HepG2 (cell line): Measurements from ENCODE around the gene QRFPR. TPM values are rescaled to one million over a fixed set of nuclear protein-coding genes. Genes with fewer than 3 reads are reported as not detected.

ENCODE experiments used
- ATAC-seq: fragments of 200-7000 bp; cut with Tn5 transposase; 3 replicates; pipeline ENCODE4 v1.9.1; 2020; ENCODE audit warnings: mild to moderate bottlenecking, moderate library complexity
- BruUV-seq: library from RNA; stranded (reverse); fragments of 400-500 nt; replicated peaks from 2 replicates; lab custom pipeline; 2021; lab: Mats Ljungman, UMichigan
- CTCF ChIA-PET: fragments of 300-600 bp; formaldehyde crosslinking; extraction: SDS; loops from one replicate; lab custom pipeline; 2021; ENCODE audit warnings: low total read pairs, inconsistent platforms, low intra/inter-chr PET ratio; lab: Yijun Ruan, JAX
- POLR2A ChIA-PET: fragments of 350-600 bp; sonication (Branson Sonifier 250); formaldehyde crosslinking; loops from one replicate; lab custom pipeline; 2020; ENCODE audit warnings: antibody characterized with exemption, inconsistent platforms; lab: Yijun Ruan, JAX
- DNase-seq: peaks from one replicate; pipeline ENCODE4 v3.0.0-alpha.2; 2015; ENCODE audit warnings: low spot score
- FAIRE-seq: peaks from 3 replicates; lab custom pipeline; 2011; peaks lifted over from hg19 to GRCh38; lab: Jason Lieb, UNC
- H2AFZ ChIP-seq: one replicate; pipeline ENCODE4 v1.6.1; 2011; ENCODE audit warnings: low read length, inconsistent platforms
- H3K27ac ChIP-seq: fragments of 300-600 bp; 3 replicates; pipeline ENCODE4 v1.8.0; 2011; ENCODE audit warnings: mixed run types, mild to moderate bottlenecking, mixed read lengths, low read length, inconsistent platforms; ENCODE audit not compliant: insufficient read depth; ENCODE audit errors: extremely low read length
- H3K27me3 ChIP-seq, 2 experiments: fragments of 200-600 bp in 1 of 2; 2 replicates in 1 of 2; 3 replicates in 1 of 2; pipeline versions ENCODE4 v1.6.0 to v1.8.0; 2011; ENCODE audit warnings: low read length in 2 of 2, mild to moderate bottlenecking in 2 of 2, moderate library complexity in 2 of 2, inconsistent platforms in 1 of 2; ENCODE audit not compliant: insufficient read depth in 2 of 2, control insufficient read depth in 1 of 2
- H3K36me3 ChIP-seq, 2 experiments: fragments of 200-600 bp in 1 of 2; replicated peaks in 1 of 2; 2 replicates in 1 of 2; 3 replicates in 1 of 2; pipeline versions ENCODE4 v1.5.1 to v1.8.0; 2011; ENCODE audit warnings: low read length in 2 of 2, inconsistent platforms in 1 of 2; ENCODE audit not compliant: insufficient read depth in 2 of 2, control insufficient read depth in 1 of 2
- H3K4me1 ChIP-seq: 2 replicates; pipeline ENCODE4 v1.5.1; 2012; ENCODE audit warnings: low read length, inconsistent platforms; ENCODE audit not compliant: insufficient read depth
- H3K4me2 ChIP-seq: 2 replicates; pipeline ENCODE4 v1.6.0; 2011; ENCODE audit warnings: low read depth, low read length, inconsistent platforms
- H3K4me3 ChIP-seq, 3 experiments: fragments of 200-600 bp in 1 of 3; sonication (generic), shearing (Covaris generic) in 1 of 3; replicated peaks in 1 of 3; 2 replicates each; pipeline ENCODE4 v1.5.1; 2011 to 2016; ENCODE audit warnings: low read length in 3 of 3, inconsistent platforms in 2 of 3, low read depth in 2 of 3, mild to moderate bottlenecking in 2 of 3, control low read depth in 1 of 3, mixed read lengths in 1 of 3; ENCODE audit not compliant: insufficient read depth in 1 of 3
- H3K79me2 ChIP-seq: one replicate; pipeline ENCODE4 v1.6.1; 2011; ENCODE audit warnings: low read length, inconsistent platforms; ENCODE audit not compliant: insufficient read depth
- H3K9ac ChIP-seq: 2 replicates; pipeline ENCODE4 v1.6.0; 2011; ENCODE audit warnings: mild to moderate bottlenecking, low read depth, low read length, inconsistent platforms; ENCODE audit not compliant: insufficient read depth
- H3K9me3 ChIP-seq: 2 replicates; pipeline ENCODE4 v1.5.1; 2012; ENCODE audit warnings: mild to moderate bottlenecking, low read length
- H4K20me1 ChIP-seq: 2 replicates; pipeline ENCODE4 v1.6.0; 2011; ENCODE audit warnings: inconsistent platforms, mild to moderate bottlenecking, low read length, moderate library complexity; ENCODE audit not compliant: insufficient read depth
- CHD2 ChIP-seq: IDR thresholded peaks from 2 replicates; pipeline ENCODE4 v1.6.1; 2011; ENCODE audit warnings: low read depth, low read length, improper control_type of control experiment
- CHD4 ChIP-seq: fragments of 200-600 bp; sonication (generic); IDR thresholded peaks from 2 replicates; pipeline ENCODE4 v1.7.0; 2017; ENCODE audit warnings: mild to moderate bottlenecking, low read length, borderline replicate concordance
- ELF3 ChIP-seq: IDR thresholded peaks from 2 replicates; pipeline ENCODE4 v1.6.1; 2016; ENCODE audit warnings: missing genetic modification reagents, missing compliant biosample characterization
- SMARCE1 ChIP-seq: fragments of 450-650 bp; IDR thresholded peaks from 2 replicates; pipeline ENCODE4 v1.6.1; 2017; ENCODE audit warnings: borderline replicate concordance
- U2AF2 ChIP-seq: fragments of 200-400 bp; formaldehyde crosslinking; IDR thresholded peaks from 2 replicates; pipeline ENCODE4 v1.6.1; 2017; ENCODE audit warnings: low read depth, mild to moderate bottlenecking, low read length
- ZBTB7B ChIP-seq: sonication (generic); formaldehyde crosslinking; IDR thresholded peaks from 2 replicates; pipeline ENCODE4 v1.4.0; 2020; ENCODE audit warnings: missing genetic modification reagents
- ZNF232 ChIP-seq: sonication (generic); formaldehyde crosslinking; IDR thresholded peaks from 2 replicates; pipeline ENCODE4 v1.4.0; 2020; ENCODE audit warnings: missing genetic modification reagents, borderline replicate concordance
- ZNF282 ChIP-seq: fragments of 450-650 bp; IDR thresholded peaks from 2 replicates; pipeline ENCODE4 v1.6.1; 2018; ENCODE audit not compliant: partially characterized antibody
- ZNF614 ChIP-seq: IDR thresholded peaks from 2 replicates; pipeline ENCODE4 v1.6.1; 2018; ENCODE audit warnings: missing biosample characterization, missing genetic modification reagents, inconsistent platforms, borderline replicate concordance
- ZNF670 ChIP-seq: sonication (generic); formaldehyde crosslinking; IDR thresholded peaks from 2 replicates; pipeline ENCODE4 v1.8.0; 2022; ENCODE audit warnings: mild to moderate bottlenecking, missing genetic modification reagents, borderline replicate concordance
- ZNF747 ChIP-seq: sonication (generic); formaldehyde crosslinking; IDR thresholded peaks from 2 replicates; pipeline ENCODE4 v1.8.1; 2023; ENCODE audit warnings: missing genetic modification reagents, mild to moderate bottlenecking, borderline replicate concordance
- ZSCAN31 ChIP-seq: sonication (generic); formaldehyde crosslinking; IDR thresholded peaks from 2 replicates; pipeline ENCODE4 v1.5.0; 2020; ENCODE audit warnings: low read depth, mild to moderate bottlenecking, missing genetic modification reagents
- whole genome bisulfite sequencing: methylation state at CpG from one replicate; pipeline ENCODE4 v1.1.6; 2017; ENCODE audit warnings: low lambda C conversion rate; 5-methylcytosine and 5-hydroxymethylcytosine counted together
- in situ Hi-C: cut with HindIII; loops from 2 replicates; pipeline ENCODE4 v1.10.0; 2017; ENCODE audit warnings: low pct_unique_long_range_greater_than_20kb; ENCODE audit not compliant: extremely low pct_ligation_motif_present
- intact Hi-C: fragments of 100-400 bp; cut with micrococcal nuclease; formaldehyde crosslinking; loops from one replicate; pipeline ENCODE4 v1.10.0; 2022; ENCODE audit not compliant: unreplicated experiment
- polyA plus RNA-seq, 8 experiments: library from polyadenylated mRNA; depleted of rRNA in 3 of 8; stranded (reverse) in 7 of 8; unstranded in 1 of 8; fragments of >200 nt; fragmentation: Illumina TruSeq in 4 of 8; extraction: Trizol in 4 of 8; gene quantifications; 2 replicates each; pipeline versions ENCODE4 v1.2.1 to v1.2.3, GENCODE V29; 2011 to 2016; ENCODE audit warnings: low read depth in 4 of 8, missing spikeins in 1 of 8, mixed read lengths in 1 of 8; ENCODE audit not compliant: insufficient read depth in 1 of 8
- total RNA-seq, 5 experiments: library from RNA; depleted of rRNA; stranded (reverse); fragments of >200 nt; fragmentation: Illumina TruSeq; extraction: Trizol; gene quantifications; 2 replicates each; pipeline ENCODE4 v1.2.3, GENCODE V29; 2016; ENCODE audit warnings: low read depth in 1 of 5
- TF ChIP-seq, protein P1 (sequence below): sonication (generic); IDR thresholded peaks from 2 replicates; pipeline ENCODE4 v1.6.1; 2016; ENCODE audit warnings: low read depth, borderline replicate concordance
- TF ChIP-seq, protein P2 (sequence below): sonication (generic); formaldehyde crosslinking; IDR thresholded peaks from 2 replicates; pipeline ENCODE4 v1.5.1; 2020; ENCODE audit warnings: mild to moderate bottlenecking, moderate library complexity, missing genetic modification reagents
- TF ChIP-seq, protein P3 (sequence below): sonication (generic); formaldehyde crosslinking; IDR thresholded peaks from 2 replicates; pipeline ENCODE4 v1.5.0; 2020; ENCODE audit warnings: mild to moderate bottlenecking, missing genetic modification reagents
- TF ChIP-seq, protein P4 (sequence below): sonication (generic); formaldehyde crosslinking; IDR thresholded peaks from 2 replicates; pipeline ENCODE4 v1.4.0; 2020; ENCODE audit warnings: missing genetic modification reagents

QRFPR gene
- total and polyA plus RNA-seq, 2 of the 13 experiments (the other 11 are each of a cell fraction or from before 2014, with no cell fraction given), result not detected

DNA sequence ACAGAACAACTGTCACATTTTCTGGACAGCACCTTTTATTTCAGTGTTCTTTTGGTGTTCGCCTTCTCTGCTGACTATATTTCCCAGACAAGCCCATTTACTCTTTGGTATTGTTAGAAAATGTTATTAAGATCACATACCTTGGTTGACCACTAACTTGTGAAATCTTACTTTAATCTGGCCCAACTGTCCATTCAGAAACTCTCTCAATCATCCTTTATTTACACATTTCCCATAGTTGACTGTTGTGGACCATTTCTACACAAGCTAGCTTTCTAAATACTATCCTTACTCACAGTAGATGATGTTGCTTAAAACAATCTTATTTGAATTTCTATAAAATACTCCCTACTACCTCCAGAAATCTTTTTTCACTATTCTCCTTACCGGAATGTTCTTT is 64.7 kb downstream of the QRFPR start:
- Histone ChIP-seq H3K27me3 (no peaks in the 10 kb centered on the region), H3K79me2 (no peaks in the 10 kb centered on the region), H2AFZ (no peak overlapping the region)
- no peak for FAIRE-seq
- 1% methylated on average over 2 of the region's 2 CpGs for WGBS
- TF ChIP-seq ZNF232 (CRISPR knock-in tag), result no peak
- TF ChIP-seq, protein P1, sequence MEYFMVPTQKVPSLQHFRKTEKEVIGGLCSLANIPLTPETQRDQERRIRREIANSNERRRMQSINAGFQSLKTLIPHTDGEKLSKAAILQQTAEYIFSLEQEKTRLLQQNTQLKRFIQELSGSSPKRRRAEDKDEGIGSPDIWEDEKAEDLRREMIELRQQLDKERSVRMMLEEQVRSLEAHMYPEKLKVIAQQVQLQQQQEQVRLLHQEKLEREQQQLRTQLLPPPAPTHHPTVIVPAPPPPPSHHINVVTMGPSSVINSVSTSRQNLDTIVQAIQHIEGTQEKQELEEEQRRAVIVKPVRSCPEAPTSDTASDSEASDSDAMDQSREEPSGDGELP, result no peak
- no peak for TF ChIP-seq ZSCAN31 (CRISPR knock-in tag)
- TF ChIP-seq CHD2, result no peak
- no peak for TF ChIP-seq ZBTB7B (CRISPR knock-in tag)
- no peak for TF ChIP-seq ZNF670 (CRISPR knock-in tag)
- TF ChIP-seq, protein P2, sequence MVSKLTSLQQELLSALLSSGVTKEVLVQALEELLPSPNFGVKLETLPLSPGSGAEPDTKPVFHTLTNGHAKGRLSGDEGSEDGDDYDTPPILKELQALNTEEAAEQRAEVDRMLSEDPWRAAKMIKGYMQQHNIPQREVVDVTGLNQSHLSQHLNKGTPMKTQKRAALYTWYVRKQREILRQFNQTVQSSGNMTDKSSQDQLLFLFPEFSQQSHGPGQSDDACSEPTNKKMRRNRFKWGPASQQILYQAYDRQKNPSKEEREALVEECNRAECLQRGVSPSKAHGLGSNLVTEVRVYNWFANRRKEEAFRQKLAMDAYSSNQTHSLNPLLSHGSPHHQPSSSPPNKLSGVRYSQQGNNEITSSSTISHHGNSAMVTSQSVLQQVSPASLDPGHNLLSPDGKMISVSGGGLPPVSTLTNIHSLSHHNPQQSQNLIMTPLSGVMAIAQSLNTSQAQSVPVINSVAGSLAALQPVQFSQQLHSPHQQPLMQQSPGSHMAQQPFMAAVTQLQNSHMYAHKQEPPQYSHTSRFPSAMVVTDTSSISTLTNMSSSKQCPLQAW, result no peak
- TF ChIP-seq CHD4, result no peak
- no peak for TF ChIP-seq ELF3
- no peak for TF ChIP-seq ZNF614
- no peak for TF ChIP-seq ZNF282
- TF ChIP-seq, protein P3, sequence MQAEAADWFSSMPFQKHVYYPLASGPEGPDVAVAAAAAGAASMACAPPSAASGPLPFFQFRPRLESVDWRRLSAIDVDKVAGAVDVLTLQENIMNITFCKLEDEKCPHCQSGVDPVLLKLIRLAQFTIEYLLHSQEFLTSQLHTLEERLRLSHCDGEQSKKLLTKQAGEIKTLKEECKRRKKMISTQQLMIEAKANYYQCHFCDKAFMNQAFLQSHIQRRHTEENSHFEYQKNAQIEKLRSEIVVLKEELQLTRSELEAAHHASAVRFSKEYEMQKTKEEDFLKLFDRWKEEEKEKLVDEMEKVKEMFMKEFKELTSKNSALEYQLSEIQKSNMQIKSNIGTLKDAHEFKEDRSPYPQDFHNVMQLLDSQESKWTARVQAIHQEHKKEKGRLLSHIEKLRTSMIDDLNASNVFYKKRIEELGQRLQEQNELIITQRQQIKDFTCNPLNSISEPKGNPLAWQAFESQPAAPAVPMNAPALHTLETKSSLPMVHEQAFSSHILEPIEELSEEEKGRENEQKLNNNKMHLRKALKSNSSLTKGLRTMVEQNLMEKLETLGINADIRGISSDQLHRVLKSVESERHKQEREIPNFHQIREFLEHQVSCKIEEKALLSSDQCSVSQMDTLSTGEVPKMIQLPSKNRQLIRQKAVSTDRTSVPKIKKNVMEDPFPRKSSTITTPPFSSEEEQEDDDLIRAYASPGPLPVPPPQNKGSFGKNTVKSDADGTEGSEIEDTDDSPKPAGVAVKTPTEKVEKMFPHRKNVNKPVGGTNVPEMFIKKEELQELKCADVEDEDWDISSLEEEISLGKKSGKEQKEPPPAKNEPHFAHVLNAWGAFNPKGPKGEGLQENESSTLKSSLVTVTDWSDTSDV (CRISPR knock-in tag), result no peak
- TF ChIP-seq SMARCE1, result no peak
- TF ChIP-seq ZNF747, result no peak
- TF ChIP-seq, protein P4, sequence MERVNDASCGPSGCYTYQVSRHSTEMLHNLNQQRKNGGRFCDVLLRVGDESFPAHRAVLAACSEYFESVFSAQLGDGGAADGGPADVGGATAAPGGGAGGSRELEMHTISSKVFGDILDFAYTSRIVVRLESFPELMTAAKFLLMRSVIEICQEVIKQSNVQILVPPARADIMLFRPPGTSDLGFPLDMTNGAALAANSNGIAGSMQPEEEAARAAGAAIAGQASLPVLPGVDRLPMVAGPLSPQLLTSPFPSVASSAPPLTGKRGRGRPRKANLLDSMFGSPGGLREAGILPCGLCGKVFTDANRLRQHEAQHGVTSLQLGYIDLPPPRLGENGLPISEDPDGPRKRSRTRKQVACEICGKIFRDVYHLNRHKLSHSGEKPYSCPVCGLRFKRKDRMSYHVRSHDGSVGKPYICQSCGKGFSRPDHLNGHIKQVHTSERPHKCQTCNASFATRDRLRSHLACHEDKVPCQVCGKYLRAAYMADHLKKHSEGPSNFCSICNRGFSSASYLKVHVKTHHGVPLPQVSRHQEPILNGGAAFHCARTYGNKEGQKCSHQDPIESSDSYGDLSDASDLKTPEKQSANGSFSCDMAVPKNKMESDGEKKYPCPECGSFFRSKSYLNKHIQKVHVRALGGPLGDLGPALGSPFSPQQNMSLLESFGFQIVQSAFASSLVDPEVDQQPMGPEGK (CRISPR knock-in tag), result no peak
- TF ChIP-seq U2AF2, result no peak
- TF ChIP-seq, all 625 proteins: peak for 0
- POLR2A ChIA-PET, result no interaction called here
- H3K9me3 ChIP-seq, result no peaks in the 10 kb centered on the region
- H3K4me3 ChIP-seq, result no peak overlapping the region
- H3K4me1 ChIP-seq, result no peaks in the 10 kb centered on the region
- no peaks in the 10 kb centered on the region for H4K20me1 ChIP-seq
- no peak overlapping the region for H3K27ac ChIP-seq
- no TSS peak for BruUV-seq
- H3K36me3 ChIP-seq, result no peaks in the 10 kb centered on the region
- ATAC-seq, result no peak
- intact Hi-C loops, result no loop called here
- no peak overlapping the region for H3K9ac ChIP-seq
- in situ Hi-C loops, result no loop called here
- CTCF ChIA-PET, result no interaction called here
- DNase-seq, result no peak
- no peak overlapping the region for H3K4me2 ChIP-seq
